ENCODE results near the gene GBGT1. TPM values are rescaled to one million over a fixed set of nuclear protein-coding genes. Genes with fewer than 3 reads are reported as not detected.
A peak's percentile ranks its signal among the peaks of the same experiment; 100 is the strongest.
"Not testable (repeated sequence)": the region's sequence is repeated elsewhere in the genome, so short reads cannot be mapped to it uniquely, and the experiment has no call there.

Gene GBGT1
- total RNA-seq, 4 donors from 2014 or later, result 7.0 to 49.5 (median 14.1) TPM

DNA sequence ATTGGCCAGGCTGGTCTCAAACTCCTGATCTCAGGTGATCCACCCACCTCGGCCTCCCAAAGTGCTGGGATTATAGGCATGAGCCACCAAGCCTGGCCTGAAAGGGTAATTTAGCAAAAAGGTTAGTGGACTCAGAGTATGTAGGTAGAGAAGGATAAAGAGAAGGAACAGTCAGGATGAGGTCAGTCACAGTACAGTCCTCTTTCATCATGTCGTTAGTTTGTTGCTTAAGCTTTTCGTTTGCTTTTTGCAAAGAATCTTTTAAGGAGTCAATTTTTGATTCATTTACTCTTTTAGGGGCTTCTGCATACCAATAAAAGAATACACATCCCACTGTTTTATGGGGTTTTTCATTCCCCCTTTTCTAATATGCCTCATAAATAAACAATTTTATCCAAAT lies 17.8 kb upstream of the GBGT1 start:
- H3K27me3 ChIP-seq, result no peaks in the 10 kb centered on the region
- no peak for TF ChIP-seq POLR2A (IDR thresholded peaks at IDR 0.05)
- no peak for TF ChIP-seq CTCF (IDR thresholded peaks at IDR 0.05)
- H3K36me3 ChIP-seq, result no peaks in the 10 kb centered on the region
- H3K4me3 ChIP-seq, result no peak overlapping the region
- H3K27ac ChIP-seq, result no peak overlapping the region
- DNase-seq, result no peak
- H3K4me1 ChIP-seq, result peaks cover 0 to 6% (median 0%) of the 10 kb centered on the region in 4 donors
- no peaks in the 10 kb centered on the region for H3K9me3 ChIP-seq

DNA sequence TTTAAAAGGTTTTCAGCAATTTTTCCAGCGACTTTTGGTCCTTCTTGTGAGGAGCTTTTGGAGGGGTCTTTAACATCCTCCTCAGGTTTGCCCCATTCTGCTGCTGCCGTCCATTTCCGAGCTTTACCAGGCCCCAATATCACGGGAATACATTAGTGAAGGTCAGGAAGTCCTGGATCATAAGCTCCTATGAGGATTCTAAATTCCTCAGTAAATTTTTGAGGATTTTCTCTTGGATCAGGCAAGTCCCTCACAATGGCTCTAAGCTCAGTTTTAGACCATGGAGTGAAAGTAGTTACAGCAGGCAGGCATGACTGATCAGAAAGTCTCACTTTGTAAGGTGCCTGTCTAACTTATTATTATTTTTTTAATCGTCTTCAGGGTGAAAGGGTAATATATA lies 17.2 kb upstream of the GBGT1 start:
- H3K4me3 ChIP-seq, result no peak overlapping the region
- no peak overlapping the region for H3K27ac ChIP-seq
- no peak for DNase-seq
- TF ChIP-seq POLR2A (IDR thresholded peaks at IDR 0.05) (no peak), CTCF (IDR thresholded peaks at IDR 0.05) (no peak)
- no peaks in the 10 kb centered on the region for H3K27me3 ChIP-seq
- H3K36me3 ChIP-seq, result no peaks in the 10 kb centered on the region
- H3K9me3 ChIP-seq, result no peaks in the 10 kb centered on the region
- H3K4me1 ChIP-seq, result peaks cover 0 to 5% (median 0%) of the 10 kb centered on the region in 4 donors

- Histone ChIP-seq H3K36me3 (no peaks in the 10 kb centered on the region), H3K27ac (no peak overlapping the region), H3K9me3 (no peaks in the 10 kb centered on the region), H3K4me3 (no peak overlapping the region), H3K27me3 (no peaks in the 10 kb centered on the region), H3K4me1 (peaks cover 0 to 5% (median 0%) of the 10 kb centered on the region in 4 donors)
- no peak for TF ChIP-seq POLR2A (IDR thresholded peaks at IDR 0.05)
- no peak for TF ChIP-seq CTCF (IDR thresholded peaks at IDR 0.05)
- no peak for DNase-seq
Observed at GRCh38 chr9:133173056-133173455, 9.3 kb upstream of the GBGT1 start.

GRCh38 chr9:133171161-133171961 lies 7.6 kb upstream of the GBGT1 start:
- TF ChIP-seq POLR2A (IDR thresholded peaks at IDR 0.05) (no peak), CTCF (IDR thresholded peaks at IDR 0.05) (no peak)

DNA sequence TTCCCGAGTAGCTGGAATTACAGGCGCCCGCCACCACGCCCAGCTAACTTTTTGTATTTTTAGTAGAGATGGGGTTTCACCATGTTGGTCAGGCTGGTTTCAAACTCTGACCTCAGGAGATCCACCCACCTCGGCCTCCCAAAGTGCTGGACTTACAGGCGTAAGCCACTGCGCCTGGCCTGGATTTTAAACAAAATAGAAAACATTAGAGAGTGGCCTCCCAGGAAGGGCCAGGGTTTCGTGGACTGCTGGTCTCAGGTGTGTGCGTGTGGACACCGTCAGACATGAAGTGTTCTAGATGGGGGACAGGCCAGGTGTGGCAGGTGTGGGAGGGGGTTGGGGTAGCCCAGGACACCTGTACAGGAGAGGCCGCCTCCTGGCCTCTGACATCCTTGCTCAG lies 7.0 kb upstream of the GBGT1 start:
- no peaks in the 10 kb centered on the region for H3K27me3 ChIP-seq
- no peaks in the 10 kb centered on the region for H3K36me3 ChIP-seq
- peaks cover 0 to 5% (median 0%) of the 10 kb centered on the region in 4 donors for H3K4me1 ChIP-seq
- no peaks in the 10 kb centered on the region for H3K9me3 ChIP-seq
- H3K27ac ChIP-seq, result no peak overlapping the region
- DNase-seq, result peak in 1 of 3 donors; percentile 43
- TF ChIP-seq CTCF (IDR thresholded peaks at IDR 0.05) (no peak), POLR2A (IDR thresholded peaks at IDR 0.05) (no peak)
- no peak overlapping the region for H3K4me3 ChIP-seq

More at GRCh38 chr9:133171161-133171961, 7.6 kb upstream of the GBGT1 start:
- no peak overlapping the region for H3K27ac ChIP-seq
- H3K4me3 ChIP-seq, result peak overlapping the region in 1 of 4 donors; percentile 2
- no peaks in the 10 kb centered on the region for H3K36me3 ChIP-seq
- peak in 1 of 3 donors; percentile 30 for DNase-seq
- H3K4me1 ChIP-seq, result peaks cover 0 to 5% (median 0%) of the 10 kb centered on the region in 4 donors
- H3K9me3 ChIP-seq, result no peaks in the 10 kb centered on the region
- no peaks in the 10 kb centered on the region for H3K27me3 ChIP-seq

- not testable (repeated sequence) for H3K9me3 ChIP-seq, H3K27ac ChIP-seq, H3K4me3 ChIP-seq, DNase-seq, H3K4me1 ChIP-seq, H3K36me3 ChIP-seq, H3K27me3 ChIP-seq
Observed at GRCh38 chr9:133169687-133170086, 6.0 kb upstream of the GBGT1 start.

Data from Peyer's patch (tissue), 4 donors.